ENCODE results near the gene HMGCS1. TPM values are rescaled to one million over a fixed set of nuclear protein-coding genes. Genes with fewer than 3 reads are reported as not detected.
"Not testable (repeated sequence)": the region's sequence is repeated elsewhere in the genome, so short reads cannot be mapped to it uniquely, and the experiment has no call there.

The HMGCS1 gene
- total RNA-seq, 4 donors from 2014 or later, result 11.1 to 19.9 (median 12.7) TPM

- no peak for DNase-seq (ENCODE audit: extremely low spot score)
- H3K27me3 ChIP-seq, result no peaks in the 10 kb centered on the region
- H3K27ac ChIP-seq (replicated peaks in 1 of 4), result no peak overlapping the region
- no peak overlapping the region for H3K4me3 ChIP-seq
- peaks cover 0 to 4% (median 0%) of the 10 kb centered on the region in 4 donors for H3K4me1 ChIP-seq
- peaks cover 0 to 4% (median 0%) of the 10 kb centered on the region in 4 donors for H3K36me3 ChIP-seq
- H3K9me3 ChIP-seq, result peaks cover 0 to 4% (median 1%) of the 10 kb centered on the region in 4 donors
- intact Hi-C loops (cut with DNase I), result no loop called here
- TF ChIP-seq CTCF (IDR thresholded peaks at IDR 0.05), result no peak
- no peak for TF ChIP-seq POLR2A (IDR thresholded peaks at IDR 0.05; ENCODE audit: low read depth)
- no peak for TF ChIP-seq EP300 (IDR thresholded peaks at IDR 0.05)
- TF ChIP-seq POLR2AphosphoS5 (IDR thresholded peaks at IDR 0.05), result no peak
Measured at GRCh38 chr5:43273552-43273951, 39.7 kb downstream of the HMGCS1 start.

DNA sequence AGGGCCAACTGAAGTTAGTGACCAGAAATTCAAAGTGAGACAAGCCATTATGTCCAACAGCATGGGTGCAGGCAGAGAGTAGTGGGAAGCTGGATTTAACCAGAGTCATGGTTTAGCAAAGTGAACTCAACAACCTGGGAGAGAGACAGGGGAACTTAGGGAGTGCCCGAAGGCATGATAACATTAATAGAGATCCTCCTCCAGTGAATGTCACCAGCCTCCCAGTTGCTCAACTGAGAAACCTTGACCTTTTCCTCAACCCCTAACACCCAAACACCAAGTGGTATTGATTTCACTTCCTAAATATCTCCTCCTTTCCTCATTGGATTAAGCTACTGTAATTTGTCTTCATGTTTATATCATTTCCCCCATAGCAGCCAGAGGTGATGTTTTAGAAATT is 42.6 kb downstream of the HMGCS1 start:
- 100% methylated on average over 1 of the region's 1 CpG for WGBS
- no peaks in the 10 kb centered on the region for H3K27me3 ChIP-seq
- peaks cover 0 to 4% (median 1%) of the 10 kb centered on the region in 4 donors for H3K9me3 ChIP-seq
- no peak for DNase-seq (ENCODE audit: extremely low spot score)
- no peak overlapping the region for H3K4me3 ChIP-seq
- peaks cover 0 to 4% (median 0%) of the 10 kb centered on the region in 4 donors for H3K4me1 ChIP-seq
- H3K27ac ChIP-seq (replicated peaks in 1 of 4), result no peak overlapping the region
- no peak for TF ChIP-seq POLR2AphosphoS5 (IDR thresholded peaks at IDR 0.05)
- TF ChIP-seq EP300 (IDR thresholded peaks at IDR 0.05), result no peak
- TF ChIP-seq CTCF (IDR thresholded peaks at IDR 0.05), result no peak
- TF ChIP-seq POLR2A (IDR thresholded peaks at IDR 0.05; ENCODE audit: low read depth), result no peak
- H3K36me3 ChIP-seq, result no peaks in the 10 kb centered on the region
- intact Hi-C loops (cut with DNase I), result no loop called here

DNA sequence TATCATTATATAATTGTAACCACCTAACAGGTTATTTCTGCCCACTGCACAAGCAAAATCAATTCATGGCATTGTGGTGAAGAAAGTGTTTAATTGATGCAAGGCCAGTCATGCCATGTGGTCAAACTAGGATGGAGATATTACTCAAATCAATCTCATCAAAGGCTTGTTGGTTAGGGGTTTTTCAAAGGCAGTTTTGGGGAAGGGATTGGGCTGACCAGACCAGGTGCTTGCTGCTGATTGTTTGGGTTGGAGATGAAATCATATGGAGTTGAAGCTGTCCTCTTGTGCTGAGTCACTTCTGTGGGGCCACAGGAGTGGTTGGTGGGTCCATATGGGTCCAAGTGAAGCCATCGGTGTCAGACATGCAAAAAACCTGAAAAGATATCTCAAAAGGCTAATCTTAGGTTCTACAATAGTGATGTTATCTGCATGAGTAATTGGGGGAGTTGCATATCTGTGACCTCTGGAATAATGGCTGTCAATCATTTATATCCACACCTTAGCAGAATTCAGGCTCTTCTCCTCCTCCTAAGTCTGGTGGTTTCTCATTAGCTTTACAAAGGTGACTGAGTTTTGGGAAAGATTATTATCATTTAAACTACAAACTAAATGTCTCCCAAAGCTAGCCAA is 44.9 kb downstream of the HMGCS1 start:
- no peak for DNase-seq (ENCODE audit: extremely low spot score)
- TF ChIP-seq POLR2AphosphoS5 (IDR thresholded peaks at IDR 0.05), result no peak
- no peak for TF ChIP-seq POLR2A (IDR thresholded peaks at IDR 0.05; ENCODE audit: low read depth)
- TF ChIP-seq EP300 (IDR thresholded peaks at IDR 0.05), result no peak
- no peak for TF ChIP-seq CTCF (IDR thresholded peaks at IDR 0.05)
- Histone ChIP-seq H3K36me3 (no peaks in the 10 kb centered on the region), H3K4me1 (no peaks in the 10 kb centered on the region), H3K27me3 (no peaks in the 10 kb centered on the region), H3K9me3 (peaks cover 0 to 4% (median 1%) of the 10 kb centered on the region in 4 donors), H3K4me3 (no peak overlapping the region), H3K27ac (replicated peaks in 1 of 4) (no peak overlapping the region)
- intact Hi-C loops (cut with DNase I), result no loop called here
- 100% methylated on average over 1 of the region's 1 CpG for WGBS

- H3K36me3 ChIP-seq; H3K9me3 ChIP-seq; H3K27me3 ChIP-seq; H3K4me3 ChIP-seq; H3K4me1 ChIP-seq; intact Hi-C loops (cut with DNase I); H3K27ac ChIP-seq (replicated peaks in 1 of 4); DNase-seq (ENCODE audit: extremely low spot score): not testable (repeated sequence)
- 88% methylated on average over 2 of the region's 2 CpGs for WGBS
Measured at GRCh38 chr5:43262269-43262668, 50.9 kb downstream of the HMGCS1 start.

DNA sequence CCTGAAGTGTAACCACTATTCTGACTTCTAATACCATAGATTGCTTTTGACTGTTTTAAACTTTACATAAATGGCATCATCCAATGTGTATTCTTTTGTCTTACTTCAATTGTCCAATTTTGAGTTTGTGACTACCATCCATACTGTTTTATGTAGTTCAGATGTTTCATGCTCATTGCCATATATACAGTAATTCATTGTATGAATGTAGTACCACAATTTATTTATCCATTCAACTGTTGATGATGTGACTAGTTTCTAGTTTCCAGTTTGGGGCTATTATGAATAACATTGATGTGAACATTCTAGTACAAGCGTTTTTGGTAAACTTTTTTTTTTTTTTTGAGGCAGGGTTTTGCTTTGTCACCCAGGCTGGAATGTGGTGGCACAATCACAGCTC is 55.1 kb downstream of the HMGCS1 start:
- H3K36me3 ChIP-seq, result no peaks in the 10 kb centered on the region
- 69% methylated on average over 1 of the region's 1 CpG for WGBS
- no peak for TF ChIP-seq POLR2A (IDR thresholded peaks at IDR 0.05; ENCODE audit: low read depth)
- TF ChIP-seq CTCF (IDR thresholded peaks at IDR 0.05), result no peak
- no peak for TF ChIP-seq POLR2AphosphoS5 (IDR thresholded peaks at IDR 0.05)
- TF ChIP-seq EP300 (IDR thresholded peaks at IDR 0.05), result no peak
- H3K4me1 ChIP-seq, result no peaks in the 10 kb centered on the region
- H3K27me3 ChIP-seq, result no peaks in the 10 kb centered on the region
- intact Hi-C loops (cut with DNase I), result no loop called here
- DNase-seq (ENCODE audit: extremely low spot score), result no peak
- H3K9me3 ChIP-seq, result peaks cover 0 to 3% (median 0%) of the 10 kb centered on the region in 4 donors
- H3K4me3 ChIP-seq, result no peak overlapping the region
- H3K27ac ChIP-seq (replicated peaks in 1 of 4), result no peak overlapping the region
